Activated B cell treated with CpG ODN at 0.5 μM for 24 hours (primary cell): ENCODE results near the gene NCOA1. TPM values are rescaled to one million over a fixed set of nuclear protein-coding genes. Genes with fewer than 3 reads are reported as not detected.
"Not testable (repeated sequence)": the region's sequence is repeated elsewhere in the genome, so short reads cannot be mapped to it uniquely, and the experiment has no call there.

Source experiments
- ATAC-seq: fragments of 200-7000 bp; cut with Tn5 transposase; one replicate; pipeline ENCODE4 v1.10.0; 2021; ENCODE audit warnings: low read depth, mild to moderate bottlenecking, moderate library complexity
- CTCF ChIA-PET: fragments of 350-600 bp; sonication (Branson Sonifier 250); formaldehyde crosslinking; loops from one replicate; lab custom pipeline; 2021; ENCODE audit warnings: antibody characterized with exemption; lab: Charles Lee
- POLR2A ChIA-PET: fragments of 350-600 bp; sonication (Branson Sonifier 250); formaldehyde crosslinking; loops from one replicate; lab custom pipeline; 2021; ENCODE audit warnings: antibody characterized with exemption; lab: Charles Lee
- DNase-seq: peaks from one replicate; pipeline ENCODE4 v3.0.0; 2022
- H3K27ac Mint-ChIP-seq: one replicate; pipeline ENCODE4 v1.8.0; 2020; ENCODE audit warnings: mixed read lengths
- H3K27me3 Mint-ChIP-seq: one replicate; pipeline ENCODE4 v1.8.0; 2021; ENCODE audit warnings: mixed read lengths
- H3K36me3 Mint-ChIP-seq: one replicate; pipeline ENCODE4 v1.8.0; 2021; ENCODE audit warnings: low read depth, mixed read lengths
- H3K4me1 Mint-ChIP-seq: one replicate; pipeline ENCODE4 v1.8.0; 2021; ENCODE audit warnings: mixed read lengths
- H3K4me3 Mint-ChIP-seq: one replicate; pipeline ENCODE4 v1.8.0; 2020; ENCODE audit warnings: mild to moderate bottlenecking, mixed read lengths
- H3K9me3 Mint-ChIP-seq: one replicate; pipeline ENCODE4 v1.8.0; 2020; ENCODE audit warnings: mixed read lengths
- CTCF ChIP-seq: fragments of 200-600 bp; IDR thresholded peaks from one replicate; pipeline ENCODE4 v1.8.0; 2022; ENCODE audit warnings: antibody characterized with exemption, mild to moderate bottlenecking
- intact Hi-C: fragments of 100-400 bp; cut with micrococcal nuclease; formaldehyde crosslinking; loops from one replicate; pipeline ENCODE4 v1.15.1; 2024
- total RNA-seq: library from RNA; stranded (reverse); gene quantifications from 2 replicates; pipeline ENCODE4 v1.2.3, GENCODE V29; 2022

The NCOA1 gene
- total RNA-seq, 1 donor from 2014 or later = 49.5 TPM

GRCh38 chr2:24533574-24533973 lies 42.5 kb downstream of the NCOA1 start:
- POLR2A ChIA-PET, H3K4me3 Mint-ChIP-seq, CTCF ChIA-PET, H3K9me3 Mint-ChIP-seq, ATAC-seq, intact Hi-C loops, DNase-seq, H3K27ac Mint-ChIP-seq, H3K27me3 Mint-ChIP-seq: not testable (repeated sequence)
- H3K36me3 Mint-ChIP-seq = peaks cover 24% of the 10 kb centered on the region
- peaks cover 18% of the 10 kb centered on the region for H3K4me1 Mint-ChIP-seq

GRCh38 chr2:24538720-24539119 lies 47.7 kb downstream of the NCOA1 start:
- Mint-ChIP-seq H3K27ac (no peak overlapping the region), H3K9me3 (peaks cover 15% of the 10 kb centered on the region), H3K36me3 (peaks cover 18% of the 10 kb centered on the region), H3K4me1 (peaks cover 28% of the 10 kb centered on the region), H3K27me3 (no peaks in the 10 kb centered on the region), H3K4me3 (no peak overlapping the region)
- intact Hi-C loops = loop anchor here (2.0 kb wide), 1 partner anchor 30 kb away; no protein-coding TSS in a partner anchor
- no peak for DNase-seq
- no peak for TF ChIP-seq CTCF
- CTCF ChIA-PET = no interaction called here
- POLR2A ChIA-PET = no interaction called here
- peak; percentile 89 for ATAC-seq

GRCh38 chr2:24539258-24539657 lies 48.2 kb downstream of the NCOA1 start:
- Mint-ChIP-seq H3K27ac (peak overlapping the region; percentile 3), H3K27me3 (no peaks in the 10 kb centered on the region), H3K4me1 (peaks cover 30% of the 10 kb centered on the region), H3K9me3 (peaks cover 20% of the 10 kb centered on the region), H3K4me3 (peak overlapping the region; percentile 12), H3K36me3 (peaks cover 23% of the 10 kb centered on the region)
- ChIA-PET CTCF (no interaction called here), POLR2A (no interaction called here)
- intact Hi-C loops = loop anchor here (2.0 kb wide), 1 partner anchor 30 kb away; no protein-coding TSS in a partner anchor
- no peak for TF ChIP-seq CTCF
- ATAC-seq (peak; percentile 38), DNase-seq (no peak)

GRCh38 chr2:24540011-24540477 lies 49.0 kb downstream of the NCOA1 start:
- Mint-ChIP-seq H3K9me3 (peaks cover 20% of the 10 kb centered on the region), H3K36me3 (peaks cover 23% of the 10 kb centered on the region), H3K4me1 (peaks cover 28% of the 10 kb centered on the region), H3K4me3 (no peak overlapping the region), H3K27me3 (no peaks in the 10 kb centered on the region), H3K27ac (no peak overlapping the region)
- ATAC-seq (no peak), DNase-seq (no peak)
- POLR2A ChIA-PET = no interaction called here
- TF ChIP-seq CTCF = no peak
- CTCF ChIA-PET = no interaction called here
- intact Hi-C loops = loop anchor here (5.0 kb wide), 1 partner anchor 118 kb away; no protein-coding TSS in a partner anchor

- intact Hi-C loops = loop anchor here (5.0 kb wide), 1 partner anchor 119 kb away; no protein-coding TSS in a partner anchor
- no peaks in the 10 kb centered on the region for H3K27me3 Mint-ChIP-seq
- ATAC-seq (no peak), DNase-seq (no peak)
- H3K27ac Mint-ChIP-seq = no peak overlapping the region
- ChIA-PET CTCF (no interaction called here), POLR2A (no interaction called here)
- peaks cover 19% of the 10 kb centered on the region for H3K36me3 Mint-ChIP-seq
- H3K9me3 Mint-ChIP-seq = peaks cover 20% of the 10 kb centered on the region
- no peak for TF ChIP-seq CTCF
- H3K4me3 Mint-ChIP-seq = no peak overlapping the region
- H3K4me1 Mint-ChIP-seq = peaks cover 25% of the 10 kb centered on the region
These were observed 50.6 kb downstream of the NCOA1 start for GRCh38 chr2:24541621-24542020.
